Mesothelial cell of epicardium (in vitro differentiated cells): ENCODE results near the gene DDOST. TPM values are rescaled to one million over a fixed set of nuclear protein-coding genes. Genes with fewer than 3 reads are reported as not detected.
"Not testable (repeated sequence)": the region's sequence is repeated elsewhere in the genome, so short reads cannot be mapped to it uniquely, and the experiment has no call there.

Source experiments
- DNase-seq, 2 experiments: peaks; one replicate each; pipeline ENCODE4 v3.0.0; 2021; ENCODE audit warnings: low spot score in 2 of 2; ENCODE audit not compliant: unreplicated experiment in 2 of 2
- H3K27ac Mint-ChIP-seq: 2 replicates; pipeline ENCODE4 v1.8.0; 2021; ENCODE audit warnings: mixed read lengths
- H3K27me3 Mint-ChIP-seq: 2 replicates; pipeline ENCODE4 v1.8.0; 2021; ENCODE audit warnings: low read depth, mixed read lengths
- H3K36me3 Mint-ChIP-seq: 2 replicates; pipeline ENCODE4 v1.8.0; 2021; ENCODE audit warnings: mixed read lengths
- H3K4me1 Mint-ChIP-seq: 2 replicates; pipeline ENCODE4 v1.8.0; 2021; ENCODE audit warnings: mixed read lengths
- H3K4me3 Mint-ChIP-seq: 2 replicates; pipeline ENCODE4 v1.8.0; 2021; ENCODE audit warnings: mild to moderate bottlenecking, moderate library complexity, mixed read lengths
- H3K9me3 Mint-ChIP-seq: 2 replicates; pipeline ENCODE4 v1.8.0; 2021; ENCODE audit warnings: mixed read lengths
- CTCF ChIP-seq: fragments of 200-600 bp; sonication (generic); IDR thresholded peaks from one replicate; pipeline ENCODE4 v1.5.0; 2021; ENCODE audit warnings: antibody characterized with exemption; ENCODE audit not compliant: unreplicated experiment
- total RNA-seq: library from RNA; stranded (reverse); gene quantifications from 3 replicates; pipeline ENCODE4 v1.2.1, GENCODE V29; 2021

Gene DDOST
- total RNA-seq, 1 donor from 2014 or later: 248 TPM

- no peaks in the 10 kb centered on the region for H3K9me3 Mint-ChIP-seq
- no peak overlapping the region for H3K4me3 Mint-ChIP-seq
- no peaks in the 10 kb centered on the region for H3K36me3 Mint-ChIP-seq
- H3K4me1 Mint-ChIP-seq: no peaks in the 10 kb centered on the region
- no peak for TF ChIP-seq CTCF
- no peak for DNase-seq
- H3K27ac Mint-ChIP-seq: no peak overlapping the region
- H3K27me3 Mint-ChIP-seq: peaks cover 13% of the 10 kb centered on the region
These were observed 17.4 kb upstream of the DDOST start for GRCh38 chr1:20678599-20678998.

GRCh38 chr1:20673626-20674025 lies 12.5 kb upstream of the DDOST start:
- not testable (repeated sequence) for H3K9me3 Mint-ChIP-seq, H3K27ac Mint-ChIP-seq, H3K4me3 Mint-ChIP-seq, H3K36me3 Mint-ChIP-seq, H3K4me1 Mint-ChIP-seq, DNase-seq
- peaks cover 17% of the 10 kb centered on the region for H3K27me3 Mint-ChIP-seq

GRCh38 chr1:20672265-20672632 lies 11.1 kb upstream of the DDOST start:
- peaks cover 11% of the 10 kb centered on the region for H3K27me3 Mint-ChIP-seq
- no peaks in the 10 kb centered on the region for H3K36me3 Mint-ChIP-seq
- H3K9me3 Mint-ChIP-seq: no peaks in the 10 kb centered on the region
- no peaks in the 10 kb centered on the region for H3K4me1 Mint-ChIP-seq
- no peak for DNase-seq
- H3K4me3 Mint-ChIP-seq: no peak overlapping the region
- TF ChIP-seq CTCF: no peak
- no peak overlapping the region for H3K27ac Mint-ChIP-seq

GRCh38 chr1:20670936-20671335 lies 9.8 kb upstream of the DDOST start:
- DNase-seq: no peak
- no peak for TF ChIP-seq CTCF
- Mint-ChIP-seq H3K27ac (no peak overlapping the region), H3K4me3 (no peak overlapping the region), H3K36me3 (no peaks in the 10 kb centered on the region), H3K9me3 (no peaks in the 10 kb centered on the region), H3K27me3 (peaks cover 10% of the 10 kb centered on the region), H3K4me1 (no peaks in the 10 kb centered on the region)

- no peaks in the 10 kb centered on the region for H3K4me1 Mint-ChIP-seq
- no peaks in the 10 kb centered on the region for H3K36me3 Mint-ChIP-seq
- H3K27ac Mint-ChIP-seq: no peak overlapping the region
- peaks cover 7% of the 10 kb centered on the region for H3K27me3 Mint-ChIP-seq
- DNase-seq: no peak
- TF ChIP-seq CTCF: no peak
- no peak overlapping the region for H3K4me3 Mint-ChIP-seq
- no peaks in the 10 kb centered on the region for H3K9me3 Mint-ChIP-seq
These were observed 7.4 kb upstream of the DDOST start for GRCh38 chr1:20668581-20668980.

GRCh38 chr1:20666804-20667203 lies 5.6 kb upstream of the DDOST start:
- no peak for TF ChIP-seq CTCF
- H3K27ac Mint-ChIP-seq: no peak overlapping the region

More at GRCh38 chr1:20666804-20667203, 5.6 kb upstream of the DDOST start:
- no peaks in the 10 kb centered on the region for H3K36me3 Mint-ChIP-seq
- H3K9me3 Mint-ChIP-seq: no peaks in the 10 kb centered on the region
- peaks cover 10% of the 10 kb centered on the region for H3K4me1 Mint-ChIP-seq
- no peak overlapping the region for H3K4me3 Mint-ChIP-seq
- DNase-seq: no peak
- no peaks in the 10 kb centered on the region for H3K27me3 Mint-ChIP-seq
